Spleen (tissue), 11 donors: ENCODE measurements around the gene APOC4. TPM values are rescaled to one million over a fixed set of nuclear protein-coding genes. Genes with fewer than 3 reads are reported as not detected.

Source experiments
- DNase-seq: peaks from one replicate; pipeline ENCODE4 v3.0.0-alpha.2; 2020
- H3K27ac ChIP-seq, 8 donors: fragments of 200-600 bp; sonication (generic) in 7 of 8; 1 replicate in 4 of 8; 2 replicates in 4 of 8; pipeline versions ENCODE4 v1.5.0 to v1.8.0; 2016 to 2021; ENCODE audit warnings: inconsistent platforms in 4 of 8, mild to moderate bottlenecking in 4 of 8, moderate library complexity in 1 of 8
- H3K27me3 ChIP-seq, 7 donors: fragments of 200-600 bp; sonication (generic) in 6 of 7; replicated peaks in 1 of 7; 1 replicate in 4 of 7; 2 replicates in 3 of 7; pipeline versions ENCODE4 v1.5.0 to v1.8.0; 2016 to 2021; ENCODE audit warnings: inconsistent platforms in 3 of 7, mild to moderate bottlenecking in 1 of 7
- H3K36me3 ChIP-seq, 6 donors: fragments of 200-600 bp; sonication (generic) in 5 of 6; 1 replicate in 4 of 6; 2 replicates in 2 of 6; pipeline versions ENCODE4 v1.5.0 to v1.8.0; 2016 to 2021; ENCODE audit warnings: inconsistent platforms in 2 of 6
- H3K4me1 ChIP-seq, 6 donors: fragments of 200-600 bp; sonication (generic) in 5 of 6; 1 replicate in 3 of 6; 2 replicates in 3 of 6; pipeline versions ENCODE4 v1.5.0 to v1.8.0; 2016 to 2021; ENCODE audit warnings: inconsistent platforms in 3 of 6
- H3K4me3 ChIP-seq, 8 donors: fragments of 200-600 bp; sonication (generic) in 7 of 8; 1 replicate in 4 of 8; 2 replicates in 4 of 8; pipeline versions ENCODE4 v1.5.0 to v1.8.0; 2016 to 2021; ENCODE audit warnings: inconsistent platforms in 4 of 8, mild to moderate bottlenecking in 4 of 8, moderate library complexity in 2 of 8
- H3K9me3 ChIP-seq, 8 donors: fragments of 200-600 bp; sonication (generic) in 7 of 8; 1 replicate in 4 of 8; 2 replicates in 4 of 8; pipeline versions ENCODE4 v1.5.0 to v1.8.0; 2016 to 2021; ENCODE audit warnings: inconsistent platforms in 4 of 8
- CTCF ChIP-seq, 11 experiments: fragments of 200-600 bp in 7 of 11; fragments of 450-650 bp in 4 of 11; sonication (generic) in 4 of 11; IDR thresholded peaks in 8 of 11; conservative IDR thresholded peaks in 3 of 11; 1 replicate in 7 of 11; 2 replicates in 4 of 11; pipeline versions ENCODE4 v1.4.0 to v1.8.0; 2016 to 2021; ENCODE audit warnings: antibody characterized with exemption in 11 of 11, inconsistent platforms in 4 of 11, mild to moderate bottlenecking in 1 of 11
- POLR2A ChIP-seq, 3 donors: fragments of 450-650 bp; IDR thresholded peaks; one replicate each; pipeline ENCODE4 v1.5.1; 2017; ENCODE audit warnings: antibody characterized with exemption in 3 of 3, mild to moderate bottlenecking in 1 of 3
- POLR2AphosphoS5 ChIP-seq, 3 donors: sonication (generic); formaldehyde crosslinking; IDR thresholded peaks; one replicate each; pipeline ENCODE4 v1.5.1; 2017; ENCODE audit warnings: antibody characterized with exemption in 3 of 3
- WGBS, 5 donors: extraction: QIAGEN DNeasy Blood & Tissue Kit in 3 of 5; methylation state at CpG; one replicate each; pipeline versions ENCODE4 v1.1.5 to v1.1.7; 2013 to 2018; 5-methylcytosine and 5-hydroxymethylcytosine counted together
- intact Hi-C: fragments of 100-400 bp; cut with DNase I; formaldehyde crosslinking; loops from one replicate; pipeline ENCODE4 v1.15.0; 2023; ENCODE audit warnings: low total_unique reads
- polyA plus RNA-seq, 3 donors: library from polyadenylated mRNA; stranded (reverse); fragments of 200-250 nt; gene quantifications; one replicate each; pipeline ENCODE4 v1.2.1, GENCODE V29; 2013
- total RNA-seq, 7 donors: library from RNA; depleted of rRNA in 3 of 7; stranded (reverse); fragments of >200 nt in 3 of 7; fragmentation: NEBNext Ultra II Directional in 4 of 7; extraction: Animal tissue kit (Norgen Biotek cat#: 25700) in 4 of 7; gene quantifications; one replicate each; pipeline versions ENCODE4 v1.1.0 to v1.2.1, GENCODE V29; 2016 to 2021
- donor health status: healthy with polysubstance abuse.
- donor health status: DM: no; HTN: no; CAD: no; lungs with moderate emphysema.
- donor health status: DM: no; HTN: no; CAD: no.
- donor health status: Bipolar disorder and iron deficiency.
- donor health status: healthy.
- donor health status: DM: no; HTN: no; CAD: no.
- donor health status: DM: yes; HTN: yes; CAD: no.

The APOC4 gene
- total and polyA plus RNA-seq, 10 donors, result 0.24 to 0.42 (median 0.32) TPM; not detected in 7

DNA sequence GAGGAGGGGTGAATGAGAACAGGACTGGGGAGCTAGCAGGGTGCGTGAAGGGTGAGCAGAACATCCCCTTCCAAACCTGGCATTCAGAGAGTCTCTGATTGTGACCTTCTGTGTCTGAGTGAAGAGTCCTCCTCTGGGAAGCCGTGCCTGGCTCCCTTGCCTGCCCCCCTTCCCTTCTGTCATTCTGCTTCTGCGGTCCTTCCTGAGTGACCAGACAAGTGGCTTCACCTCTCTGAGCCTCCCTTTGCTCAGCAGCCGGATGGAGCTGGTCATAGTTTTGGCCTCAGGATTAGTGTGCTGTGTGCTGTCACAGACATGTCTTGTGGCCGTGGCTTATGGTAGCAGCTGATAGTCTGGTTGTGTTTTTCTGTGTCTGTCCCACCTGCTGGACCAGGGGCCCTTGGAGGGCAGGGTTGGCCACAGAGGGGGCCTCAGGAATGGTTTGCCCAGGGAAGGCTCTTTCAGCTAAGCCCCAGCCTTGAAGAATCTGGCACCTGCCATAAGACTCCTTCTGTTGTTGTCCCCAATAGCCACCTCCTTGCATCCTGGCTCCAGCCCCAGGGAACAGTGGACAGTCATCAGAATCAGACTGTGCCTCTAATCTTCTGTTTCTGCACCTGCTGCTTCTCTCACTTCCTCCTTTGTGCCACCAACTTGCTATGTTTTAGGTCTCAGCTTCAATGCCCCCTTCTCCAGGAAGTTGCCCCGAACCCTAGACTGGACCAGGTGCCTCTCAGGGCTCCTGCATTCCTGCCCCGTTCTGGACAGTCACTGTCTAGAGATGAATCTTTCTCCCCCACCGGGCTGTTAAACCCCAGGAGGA lies 19.1 kb downstream of the APOC4 start:
- intact Hi-C loops, result no loop called here
- Histone ChIP-seq H3K27ac (peak overlapping the region in 7 of 8 donors; percentile 15 to 84 (median 68)), H3K4me1 (peaks cover 25 to 66% (median 57%) of the 10 kb centered on the region in 6 donors), H3K9me3 (no peaks in the 10 kb centered on the region), H3K4me3 (peak overlapping the region in 1 of 8 donors; percentile 9), H3K36me3 (peaks cover 2 to 79% (median 46%) of the 10 kb centered on the region in 6 donors), H3K27me3 (no peaks in the 10 kb centered on the region)
- TF ChIP-seq POLR2AphosphoS5 (IDR thresholded peaks at IDR 0.05) (peak in 1 of 3 donors; percentile 46), POLR2A (IDR thresholded peaks at IDR 0.05) (no peak)
- DNase-seq, result no peak
- WGBS, 5 donors, result 69 to 81% (median 73%) methylated on average over 7 to 8 of the region's 8 CpGs

- no peaks in the 10 kb centered on the region for H3K27me3 ChIP-seq
- WGBS, 5 donors, result 91 to 98% (median 92%) methylated on average over 8 of the region's 8 CpGs
- TF ChIP-seq CTCF (IDR thresholded peaks at IDR 0.05 in 8 of 11, conservative IDR thresholded peaks at IDR 0.05 in 3 of 11) (no peak), POLR2AphosphoS5 (IDR thresholded peaks at IDR 0.05) (peak in 1 of 3 donors; percentile 26), POLR2A (IDR thresholded peaks at IDR 0.05) (no peak)
- no peaks in the 10 kb centered on the region for H3K9me3 ChIP-seq
- H3K27ac ChIP-seq, result peak overlapping the region in 6 of 8 donors; percentile 52 to 84 (median 70)
- intact Hi-C loops, result no loop called here
- peaks cover 18 to 59% (median 50%) of the 10 kb centered on the region in 6 donors for H3K4me1 ChIP-seq
- DNase-seq, result no peak
- no peak overlapping the region for H3K4me3 ChIP-seq
- peaks cover 2 to 86% (median 52%) of the 10 kb centered on the region in 6 donors for H3K36me3 ChIP-seq
Observed at GRCh38 chr19:44961821-44962220, 19.8 kb downstream of the APOC4 start.

GRCh38 chr19:44968118-44968517 lies 26.1 kb downstream of the APOC4 start:
- Histone ChIP-seq H3K36me3 (peaks cover 2 to 100% (median 59%) of the 10 kb centered on the region in 6 donors), H3K27ac (no peak overlapping the region), H3K4me1 (peaks cover 0 to 12% (median 0%) of the 10 kb centered on the region in 6 donors), H3K27me3 (no peaks in the 10 kb centered on the region), H3K9me3 (no peaks in the 10 kb centered on the region), H3K4me3 (no peak overlapping the region)
- 90 to 99% (median 95%) methylated on average over 5 of the region's 5 CpGs for WGBS, 5 donors
- DNase-seq, result no peak
- TF ChIP-seq CTCF (IDR thresholded peaks at IDR 0.05 in 8 of 11, conservative IDR thresholded peaks at IDR 0.05 in 3 of 11), result no peak
- no peak for TF ChIP-seq POLR2AphosphoS5 (IDR thresholded peaks at IDR 0.05)
- no peak for TF ChIP-seq POLR2A (IDR thresholded peaks at IDR 0.05)
- intact Hi-C loops, result no loop called here

DNA sequence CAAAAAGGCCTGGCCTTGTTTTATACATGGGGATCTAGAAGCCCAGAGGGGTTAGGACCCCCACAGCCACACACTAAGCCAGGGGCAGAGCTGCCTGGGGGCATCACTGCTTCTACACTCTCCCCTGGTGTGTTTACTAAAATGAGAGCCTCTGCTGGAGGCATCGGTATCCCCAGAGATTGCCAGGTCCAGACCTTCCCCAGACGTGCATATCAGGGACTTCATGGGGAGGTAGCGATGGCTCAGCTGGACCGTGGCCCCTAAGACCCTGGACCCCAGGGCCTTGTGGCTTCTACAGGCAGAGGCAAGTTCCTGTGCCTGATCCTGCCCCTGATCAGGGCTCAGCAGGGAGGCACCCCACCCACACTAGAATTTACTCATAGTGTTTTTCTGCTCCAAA lies 26.6 kb downstream of the APOC4 start:
- H3K36me3 ChIP-seq, result peaks cover 0 to 100% (median 60%) of the 10 kb centered on the region in 6 donors
- no peaks in the 10 kb centered on the region for H3K27me3 ChIP-seq
- no peak for DNase-seq
- intact Hi-C loops, result no loop called here
- peaks cover 0 to 16% (median 2%) of the 10 kb centered on the region in 6 donors for H3K4me1 ChIP-seq
- H3K9me3 ChIP-seq, result no peaks in the 10 kb centered on the region
- H3K27ac ChIP-seq, result no peak overlapping the region
- TF ChIP-seq POLR2AphosphoS5 (IDR thresholded peaks at IDR 0.05) (no peak), POLR2A (IDR thresholded peaks at IDR 0.05) (no peak), CTCF (IDR thresholded peaks at IDR 0.05 in 8 of 11, conservative IDR thresholded peaks at IDR 0.05 in 3 of 11) (no peak)
- WGBS, 5 donors, result 86 to 94% (median 91%) methylated on average over 4 of the region's 4 CpGs
- H3K4me3 ChIP-seq, result no peak overlapping the region
